GM21723 (cell line): ENCODE results near the gene CTXND2.
"Not testable (repeated sequence)": the region's sequence is repeated elsewhere in the genome, so short reads cannot be mapped to it uniquely, and the experiment has no call there.

ENCODE experiments used
- ATAC-seq: cut with Tn5 transposase; IDR thresholded peaks from one replicate; pipeline ENCODE4 v1.9.1; 2021; ENCODE audit warnings: mild to moderate bottlenecking, moderate library complexity; ENCODE audit not compliant: unreplicated experiment

Gene CTXND2

GRCh38 chr1:150887018-150887417 is at the start of gene CTXND2:
TSS of gene CTXND2 (plus strand) at chr1:150887136. CDS start at chr1:150912315, 25,179 bp downstream.
- no peak for ATAC-seq

- ATAC-seq, result not testable (repeated sequence)
These were observed 46.1 kb upstream of the CTXND2 start for GRCh38 chr1:150840850-150841249.

- no peak for ATAC-seq
These were observed 45.3 kb upstream of the CTXND2 start for GRCh38 chr1:150841626-150842025.

- ATAC-seq, result no peak
These were observed 44.6 kb upstream of the CTXND2 start for GRCh38 chr1:150842343-150842742.

GRCh38 chr1:150842964-150843363 is 44.0 kb upstream of the CTXND2 start:
- ATAC-seq, result no peak

- no peak for ATAC-seq
These were observed 43.5 kb upstream of the CTXND2 start for GRCh38 chr1:150843474-150843873.

GRCh38 chr1:150846473-150847146 is 40.3 kb upstream of the CTXND2 start:
- no peak for ATAC-seq

- not testable (repeated sequence) for ATAC-seq
These were observed 36.1 kb upstream of the CTXND2 start for GRCh38 chr1:150850801-150851362.

- ATAC-seq, result not testable (repeated sequence)
These were observed 34.2 kb upstream of the CTXND2 start for GRCh38 chr1:150852734-150853133.

- ATAC-seq, result no peak
These were observed 23.2 kb upstream of the CTXND2 start for GRCh38 chr1:150863724-150864123.

- ATAC-seq, result not testable (repeated sequence)
These were observed 22.7 kb upstream of the CTXND2 start for GRCh38 chr1:150864200-150864599.

- no peak for ATAC-seq
These were observed 17.3 kb upstream of the CTXND2 start for GRCh38 chr1:150869683-150870082.

- ATAC-seq, result no peak
These were observed 14.4 kb upstream of the CTXND2 start for GRCh38 chr1:150872572-150872971.

- no peak for ATAC-seq
These were observed 13.4 kb upstream of the CTXND2 start for GRCh38 chr1:150873521-150873920.

GRCh38 chr1:150874455-150875196 is 12.3 kb upstream of the CTXND2 start:
- ATAC-seq, result no peak

GRCh38 chr1:150875197-150876118 is 11.5 kb upstream of the CTXND2 start:
- ATAC-seq, result no peak

- no peak for ATAC-seq
These were observed 10.8 kb upstream of the CTXND2 start for GRCh38 chr1:150876119-150876454.

- not testable (repeated sequence) for ATAC-seq
These were observed 8.0 kb upstream of the CTXND2 start for GRCh38 chr1:150878931-150879330.

- no peak for ATAC-seq
These were observed 5.4 kb upstream of the CTXND2 start for GRCh38 chr1:150881331-150882070.

- ATAC-seq, result not testable (repeated sequence)
These were observed 3.8 kb upstream of the CTXND2 start for GRCh38 chr1:150883121-150883520.
